Keratinocyte (primary cell): ENCODE results near the gene LIMA1. TPM values are rescaled to one million over a fixed set of nuclear protein-coding genes. Genes with fewer than 3 reads are reported as not detected.
"Not testable (repeated sequence)": the region's sequence is repeated elsewhere in the genome, so short reads cannot be mapped to it uniquely, and the experiment has no call there.

Source experiments
- DNase-seq: peaks from one replicate; pipeline ENCODE4 v3.0.0-alpha.2; 2011; ENCODE audit warnings: low read depth, missing footprints, low spot score
- FAIRE-seq: peaks from 2 replicates; lab custom pipeline; 2011; peaks lifted over from hg19 to GRCh38; lab: Jason Lieb, UNC
- H2AFZ ChIP-seq: 2 replicates; pipeline ENCODE4 v1.6.0; 2012; ENCODE audit warnings: low read length, control low read depth, inconsistent platforms; ENCODE audit not compliant: control insufficient read depth
- H3K27ac ChIP-seq: 2 replicates; pipeline ENCODE4 v1.5.1; 2011; ENCODE audit warnings: low read length; ENCODE audit not compliant: control insufficient read depth, insufficient read depth
- H3K27me3 ChIP-seq: 3 replicates; pipeline ENCODE4 v1.6.0; 2011; ENCODE audit warnings: low read length; ENCODE audit not compliant: control insufficient read depth, insufficient read depth; ENCODE audit errors: extremely low read depth
- H3K36me3 ChIP-seq, 2 experiments: 2 replicates in 1 of 2; 3 replicates in 1 of 2; pipeline ENCODE4 v1.5.1; 2011; ENCODE audit warnings: low read length in 2 of 2, mild to moderate bottlenecking in 1 of 2; ENCODE audit not compliant: control insufficient read depth in 2 of 2, insufficient read depth in 2 of 2; ENCODE audit errors: extremely low read depth in 1 of 2
- H3K4me1 ChIP-seq: 3 replicates; pipeline ENCODE4 v1.5.1; 2011; ENCODE audit warnings: low read length; ENCODE audit not compliant: control insufficient read depth, insufficient read depth; ENCODE audit errors: extremely low read depth
- H3K4me2 ChIP-seq: 3 replicates; pipeline ENCODE4 v1.6.0; 2011; ENCODE audit warnings: low read depth, low read length; ENCODE audit not compliant: control insufficient read depth, insufficient read depth; ENCODE audit errors: extremely low read depth
- H3K4me3 ChIP-seq, 3 experiments: fragments of 200-600 bp in 1 of 3; sonication (generic) in 1 of 3; 2 replicates in 2 of 3; 3 replicates in 1 of 3; pipeline ENCODE4 v1.5.1; 2011 to 2016; ENCODE audit warnings: low read length in 3 of 3, mild to moderate bottlenecking in 3 of 3, control low read depth in 2 of 3, inconsistent platforms in 1 of 3, low read depth in 1 of 3, mixed read lengths in 1 of 3, mixed run types in 1 of 3, moderate library complexity in 1 of 3; ENCODE audit not compliant: control insufficient read depth in 2 of 3, insufficient read depth in 2 of 3; ENCODE audit errors: extremely low read depth in 1 of 3
- H3K79me2 ChIP-seq: 2 replicates; pipeline ENCODE4 v1.6.0; 2012; ENCODE audit warnings: low read length; ENCODE audit not compliant: control insufficient read depth, insufficient read depth
- H3K9ac ChIP-seq: 3 replicates; pipeline ENCODE4 v1.6.0; 2011; ENCODE audit warnings: low read length; ENCODE audit not compliant: control insufficient read depth, insufficient read depth; ENCODE audit errors: extremely low read depth
- H3K9me1 ChIP-seq: 3 replicates; pipeline ENCODE4 v1.6.0; 2011; ENCODE audit warnings: low read length; ENCODE audit not compliant: control insufficient read depth, insufficient read depth; ENCODE audit errors: extremely low read depth
- H3K9me3 ChIP-seq: 2 replicates; pipeline ENCODE4 v1.5.1; 2012; ENCODE audit warnings: low read depth, low read length; ENCODE audit not compliant: control insufficient read depth
- H4K20me1 ChIP-seq: 3 replicates; pipeline ENCODE4 v1.6.0; 2011; ENCODE audit warnings: low read length; ENCODE audit not compliant: control insufficient read depth, insufficient read depth; ENCODE audit errors: extremely low read depth
- CTCF ChIP-seq, 3 experiments: IDR thresholded peaks in 1 of 3; conservative IDR thresholded peaks in 1 of 3; optimal IDR thresholded peaks in 1 of 3; 2 replicates in 2 of 3; 3 replicates in 1 of 3; pipeline versions ENCODE3 to v1.5.1; 2011; ENCODE audit warnings: low read length in 3 of 3, mild to moderate bottlenecking in 3 of 3, moderate library complexity in 2 of 3, control low read depth in 1 of 3, inconsistent platforms in 1 of 3; ENCODE audit not compliant: insufficient read depth in 2 of 3; ENCODE audit errors: extremely low read depth in 1 of 3
- EZH2 ChIP-seq: IDR thresholded peaks from one replicate; pipeline ENCODE4 v1.6.1; 2012; ENCODE audit warnings: inconsistent platforms, mild to moderate bottlenecking, low read length, moderate library complexity
- dilution Hi-C: fragments of 300-500 bp; cut with MboI; formaldehyde crosslinking; loops from one replicate; pipeline ENCODE4 v1.7.0; 2020; ENCODE audit warnings: low sequenced_read_pairs; ENCODE audit not compliant: extremely low pct_ligation_motif_present
- polyA plus RNA-seq, 5 experiments: library from polyadenylated mRNA; depleted of rRNA in 3 of 5; stranded (reverse) in 3 of 5; stranded (forward) in 1 of 5; unstranded in 1 of 5; fragments of >200 nt; gene quantifications; 1 replicate in 1 of 5; 2 replicates in 3 of 5; 3 replicates in 1 of 5; pipeline versions ENCODE4 v1.2.1 to v1.2.3, GENCODE V29; 2011 to 2012; ENCODE audit warnings: missing spikeins in 2 of 5, low read depth in 1 of 5, low replicate concordance in 1 of 5

The LIMA1 gene
- polyA plus RNA-seq, 1 donor (not counting 4 experiments of a cell fraction or from before 2014, with no cell fraction given), result 510 TPM

DNA sequence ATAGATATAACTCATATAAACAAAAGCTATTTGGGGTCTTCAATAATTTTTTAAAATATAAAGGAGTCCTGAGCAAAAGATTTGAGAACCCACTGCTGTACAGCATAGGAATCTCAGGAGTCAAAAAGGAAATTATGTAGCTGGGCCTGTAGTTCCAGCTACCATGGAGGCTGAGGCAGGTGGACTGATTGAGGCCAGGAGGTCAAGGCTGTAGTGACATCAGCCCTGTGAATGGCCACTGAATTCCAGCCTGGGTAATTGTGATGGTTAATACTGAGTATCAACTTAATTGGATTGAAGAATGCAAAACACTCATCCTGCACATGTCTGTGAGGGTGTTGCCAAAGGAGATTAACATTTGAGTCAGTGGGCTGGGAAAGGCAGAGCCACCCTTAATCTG is 126.7 kb downstream of the LIMA1 start:
- dilution Hi-C loops, result no loop called here
- Histone ChIP-seq H3K79me2 (peaks cover 37% of the 10 kb centered on the region), H3K9me1 (no peaks in the 10 kb centered on the region), H3K9me3 (no peaks in the 10 kb centered on the region), H3K36me3 (peaks cover 0 to 5% of the 10 kb centered on the region in 2 experiments), H3K4me3 (no peak overlapping the region), H3K27me3 (no peaks in the 10 kb centered on the region), H3K9ac (no peak overlapping the region), H3K27ac (no peak overlapping the region), H3K4me2 (no peak overlapping the region), H4K20me1 (no peaks in the 10 kb centered on the region), H2AFZ (no peak overlapping the region), H3K4me1 (no peaks in the 10 kb centered on the region)
- TF ChIP-seq CTCF (optimal IDR thresholded peaks at IDR 0.05 in 1 of 3, IDR thresholded peaks at IDR 0.05 in 1 of 3, conservative IDR thresholded peaks at IDR 0.05 in 1 of 3; ENCODE audit: extremely low read depth in 1 of 3, insufficient read depth in 2 of 3, low read length in 3 of 3), result no peak
- TF ChIP-seq EZH2, result no peak
- DNase-seq (no peak), FAIRE-seq (no peak)

DNA sequence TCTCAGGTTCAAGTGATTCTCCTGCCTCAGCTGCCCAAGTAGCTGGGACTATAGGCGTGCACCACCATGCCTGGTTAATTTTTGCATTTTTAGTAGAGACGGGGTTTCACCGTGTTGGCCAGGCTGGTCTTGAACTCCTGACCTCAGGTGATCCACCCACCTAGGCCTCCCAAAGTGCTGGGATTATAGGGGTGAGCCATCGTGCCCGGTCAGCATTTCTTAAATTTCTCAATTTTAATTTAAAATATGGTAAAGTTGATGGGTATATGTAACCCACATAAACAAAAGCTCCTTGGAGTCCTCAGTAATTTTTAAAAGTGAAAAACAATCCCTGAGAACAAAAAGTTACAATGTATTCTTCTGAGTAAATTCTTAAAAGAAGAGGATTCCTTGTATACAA is 128.4 kb downstream of the LIMA1 start:
- peaks cover 29% of the 10 kb centered on the region for H3K79me2 ChIP-seq
- H3K4me1 ChIP-seq, FAIRE-seq, DNase-seq, H3K27ac ChIP-seq, H3K4me2 ChIP-seq, H3K36me3 ChIP-seq, H3K9ac ChIP-seq, H2AFZ ChIP-seq, H3K9me3 ChIP-seq, dilution Hi-C loops, H3K27me3 ChIP-seq, H3K4me3 ChIP-seq, H4K20me1 ChIP-seq, H3K9me1 ChIP-seq: not testable (repeated sequence)

DNA sequence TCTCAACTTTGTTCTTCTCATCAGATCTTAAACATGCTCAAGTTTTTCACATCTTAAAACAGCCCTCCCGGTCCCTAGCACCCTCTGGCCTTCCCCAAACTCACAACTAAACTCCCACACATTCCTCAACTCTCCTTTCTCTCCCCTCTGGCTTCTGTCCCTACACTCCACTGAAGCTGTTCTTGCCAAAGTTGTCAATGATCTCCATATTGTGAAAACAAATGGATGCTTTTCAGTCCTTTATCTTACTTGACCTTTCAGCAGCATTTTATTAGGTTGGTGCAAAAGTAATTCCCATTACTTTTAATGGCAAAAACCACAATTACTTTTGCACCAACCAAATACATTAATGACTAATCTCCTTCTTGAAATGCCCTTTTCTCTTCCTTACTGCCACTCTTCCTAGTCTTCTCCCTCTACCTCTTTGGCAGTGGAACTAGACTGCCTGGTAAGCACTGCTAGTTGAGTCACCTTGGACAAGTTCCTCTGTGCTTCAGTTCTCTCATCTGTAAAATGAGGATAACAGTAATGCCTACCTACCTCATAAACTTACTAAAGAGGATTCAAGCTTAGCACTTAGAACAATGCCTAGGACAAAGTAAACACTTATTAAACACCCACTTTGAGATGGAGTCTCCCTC is 132.2 kb downstream of the LIMA1 start:
- DNase-seq (no peak), FAIRE-seq (no peak)
- Histone ChIP-seq H3K4me1 (no peaks in the 10 kb centered on the region), H3K27me3 (no peaks in the 10 kb centered on the region), H3K4me2 (no peak overlapping the region), H3K79me2 (peaks cover 20% of the 10 kb centered on the region), H4K20me1 (no peaks in the 10 kb centered on the region), H2AFZ (no peak overlapping the region), H3K9ac (no peak overlapping the region), H3K9me3 (no peaks in the 10 kb centered on the region), H3K27ac (no peak overlapping the region), H3K36me3 (peaks cover 0 to 5% of the 10 kb centered on the region in 2 experiments), H3K9me1 (no peaks in the 10 kb centered on the region), H3K4me3 (no peak overlapping the region)
- dilution Hi-C loops, result no loop called here
- TF ChIP-seq EZH2 (no peak), CTCF (optimal IDR thresholded peaks at IDR 0.05 in 1 of 3, IDR thresholded peaks at IDR 0.05 in 1 of 3, conservative IDR thresholded peaks at IDR 0.05 in 1 of 3; ENCODE audit: extremely low read depth in 1 of 3, insufficient read depth in 2 of 3, low read length in 3 of 3) (no peak)
